Colonic mucosa (tissue), 4 donors: Measurements from ENCODE around the gene SLC7A5. TPM values are rescaled to one million over a fixed set of nuclear protein-coding genes. Genes with fewer than 3 reads are reported as not detected.
"Not testable (repeated sequence)": the region's sequence is repeated elsewhere in the genome, so short reads cannot be mapped to it uniquely, and the experiment has no call there.

Experiments
- DNase-seq: peaks from one replicate; pipeline ENCODE4 v3.0.0-alpha.2; 2020
- H3K27ac ChIP-seq: fragments of 200-600 bp; one replicate; pipeline ENCODE4 v1.8.0; 2021
- H3K27me3 ChIP-seq: fragments of 200-600 bp; one replicate; pipeline ENCODE4 v1.8.0; 2021
- H3K36me3 ChIP-seq: fragments of 200-600 bp; one replicate; pipeline ENCODE4 v1.8.0; 2021
- H3K4me1 ChIP-seq: fragments of 200-600 bp; one replicate; pipeline ENCODE4 v1.8.0; 2021; ENCODE audit warnings: mild to moderate bottlenecking
- H3K4me3 ChIP-seq: fragments of 200-600 bp; one replicate; pipeline ENCODE4 v1.8.0; 2021
- H3K9ac ChIP-seq, 2 donors: one replicate each; pipeline ENCODE4 v1.7.0; 2013; ENCODE audit warnings: control low read depth in 2 of 2, low read depth in 2 of 2, low read length in 2 of 2
- H3K9me3 ChIP-seq: fragments of 200-600 bp; one replicate; pipeline ENCODE4 v1.8.0; 2021
- intact Hi-C: fragments of 100-400 bp; cut with DNase I; formaldehyde crosslinking; loops from one replicate; pipeline ENCODE4 v1.14.1; 2022
- total RNA-seq, 2 donors: library from RNA; stranded (reverse); fragmentation: NEBNext Ultra II Directional in 1 of 2; extraction: Animal tissue kit (Norgen Biotek cat#: 25700) in 1 of 2; gene quantifications; one replicate each; pipeline ENCODE4 v1.2.1, GENCODE V29; 2021
- TF ChIP-seq, protein P1 (sequence below): fragments of 200-600 bp; IDR thresholded peaks from one replicate; pipeline ENCODE4 v1.8.0; 2022; ENCODE audit warnings: antibody characterized with exemption, mild to moderate bottlenecking
- donor health status: healthy.
- donor health status: DM: no; HTN: no; CAD: no.
- donor health status: DM: no; HTN: no; CAD: no.

The SLC7A5 gene
- total RNA-seq, 2 donors from 2014 or later: 9.5 to 26.2 TPM

DNA sequence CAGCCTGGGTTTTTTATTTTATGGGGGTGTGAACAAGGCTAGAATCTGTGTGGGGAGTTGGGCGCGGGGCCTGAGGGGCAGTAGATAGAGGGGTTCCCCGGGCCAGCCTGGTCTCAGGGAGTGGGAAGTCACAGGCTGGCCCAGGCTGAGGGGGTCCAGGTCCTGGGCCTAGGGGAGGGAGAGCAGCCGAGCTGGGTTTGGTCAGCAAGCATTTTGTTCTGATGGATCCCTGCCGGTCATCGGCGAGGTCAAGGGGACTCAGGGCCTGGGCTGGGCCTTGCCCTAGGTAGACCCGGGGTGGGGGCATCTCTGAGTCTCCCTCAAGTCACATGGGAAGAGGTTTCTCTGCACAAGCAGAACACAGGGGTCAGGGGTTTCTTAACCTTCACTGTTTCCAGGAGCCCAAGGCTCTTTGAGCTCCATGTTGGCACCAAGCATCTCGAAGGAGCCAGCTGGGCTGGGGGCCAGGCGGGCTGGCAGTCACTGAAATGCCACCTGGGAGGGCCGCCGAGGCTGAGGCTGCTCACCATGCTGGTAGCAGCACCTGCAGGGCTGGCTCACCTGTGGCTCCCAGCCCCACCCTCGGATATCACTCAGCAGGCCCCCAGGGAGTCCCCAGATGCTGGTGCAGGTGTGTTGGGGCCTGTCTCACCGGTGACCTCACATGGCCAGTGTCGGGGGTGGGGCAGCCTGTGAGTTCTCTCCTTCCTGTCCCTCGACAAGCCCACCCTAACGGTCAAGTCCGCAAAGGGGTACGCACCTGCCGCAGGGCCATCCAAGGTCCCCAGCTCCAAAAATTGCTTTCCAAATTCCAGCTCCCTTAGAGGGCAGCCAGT, 41.0 kb downstream of the SLC7A5 start:
- TF ChIP-seq, protein P1, sequence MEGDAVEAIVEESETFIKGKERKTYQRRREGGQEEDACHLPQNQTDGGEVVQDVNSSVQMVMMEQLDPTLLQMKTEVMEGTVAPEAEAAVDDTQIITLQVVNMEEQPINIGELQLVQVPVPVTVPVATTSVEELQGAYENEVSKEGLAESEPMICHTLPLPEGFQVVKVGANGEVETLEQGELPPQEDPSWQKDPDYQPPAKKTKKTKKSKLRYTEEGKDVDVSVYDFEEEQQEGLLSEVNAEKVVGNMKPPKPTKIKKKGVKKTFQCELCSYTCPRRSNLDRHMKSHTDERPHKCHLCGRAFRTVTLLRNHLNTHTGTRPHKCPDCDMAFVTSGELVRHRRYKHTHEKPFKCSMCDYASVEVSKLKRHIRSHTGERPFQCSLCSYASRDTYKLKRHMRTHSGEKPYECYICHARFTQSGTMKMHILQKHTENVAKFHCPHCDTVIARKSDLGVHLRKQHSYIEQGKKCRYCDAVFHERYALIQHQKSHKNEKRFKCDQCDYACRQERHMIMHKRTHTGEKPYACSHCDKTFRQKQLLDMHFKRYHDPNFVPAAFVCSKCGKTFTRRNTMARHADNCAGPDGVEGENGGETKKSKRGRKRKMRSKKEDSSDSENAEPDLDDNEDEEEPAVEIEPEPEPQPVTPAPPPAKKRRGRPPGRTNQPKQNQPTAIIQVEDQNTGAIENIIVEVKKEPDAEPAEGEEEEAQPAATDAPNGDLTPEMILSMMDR: no peak
- Histone ChIP-seq H3K36me3 (no peaks in the 10 kb centered on the region), H3K27ac (no peak overlapping the region), H3K27me3 (no peaks in the 10 kb centered on the region), H3K9me3 (no peaks in the 10 kb centered on the region), H3K4me1 (no peaks in the 10 kb centered on the region), H3K4me3 (no peak overlapping the region), H3K9ac (no peak overlapping the region)
- DNase-seq: no peak
- intact Hi-C loops: no loop called here

DNA sequence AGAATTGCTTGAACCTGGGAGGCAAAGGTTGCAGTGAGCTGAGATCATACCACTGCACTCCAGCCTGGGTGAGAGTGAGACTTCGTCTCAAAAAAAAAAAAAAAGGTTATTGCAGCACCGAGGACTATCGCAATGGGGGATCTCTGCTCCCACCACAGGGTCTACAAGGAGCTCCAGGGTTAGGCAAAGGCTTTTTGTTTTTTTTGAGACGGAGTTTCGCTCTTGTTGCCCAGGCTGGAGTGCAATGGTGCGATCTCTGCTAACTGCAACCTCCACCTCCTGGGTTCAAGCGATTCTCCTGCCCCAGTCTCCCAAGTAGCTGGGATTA, 41.8 kb downstream of the SLC7A5 start:
- H3K4me3 ChIP-seq, H3K9me3 ChIP-seq, H3K9ac ChIP-seq, DNase-seq, H3K36me3 ChIP-seq, intact Hi-C loops, H3K4me1 ChIP-seq, H3K27me3 ChIP-seq, H3K27ac ChIP-seq: not testable (repeated sequence)

DNA sequence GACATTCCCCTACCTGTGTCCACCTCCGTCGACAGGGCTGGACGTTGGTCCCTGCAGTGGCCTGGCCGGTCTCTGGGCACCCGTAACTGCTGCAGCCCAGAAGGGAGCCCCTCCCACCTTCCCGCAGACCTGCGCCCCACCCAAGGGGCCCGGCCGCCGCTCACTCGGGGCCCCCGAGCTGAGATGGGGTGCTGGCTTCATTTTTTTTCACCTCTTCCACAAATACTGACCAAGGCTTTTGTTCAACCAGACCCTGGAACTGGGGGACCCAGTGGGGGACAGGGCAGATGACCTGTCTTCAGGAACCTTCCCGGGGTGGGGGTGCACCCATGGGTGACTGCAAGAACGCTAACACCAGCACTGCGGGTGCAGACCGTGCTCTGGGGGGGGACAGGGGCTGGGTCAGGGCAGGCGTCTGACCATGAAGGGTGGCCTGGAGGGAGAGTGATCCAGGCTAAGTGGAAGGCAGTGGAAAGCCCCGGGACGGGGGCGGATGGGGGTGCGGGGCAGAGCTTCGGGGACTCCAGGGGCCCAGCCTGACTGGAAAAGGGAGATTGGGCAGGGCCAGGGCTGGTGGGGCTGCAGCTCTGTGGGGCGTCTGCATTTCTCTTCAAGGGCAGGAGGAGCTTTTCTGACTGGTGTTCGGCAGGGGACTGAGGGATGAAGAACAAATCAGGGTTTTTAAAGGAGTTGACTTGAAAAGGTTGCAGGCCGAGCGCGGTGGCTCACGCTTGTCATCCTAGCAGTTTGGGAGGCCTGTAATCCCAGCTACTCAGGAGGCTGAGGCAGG, 42.3 kb downstream of the SLC7A5 start:
- Histone ChIP-seq H3K4me3 (no peak overlapping the region), H3K4me1 (no peaks in the 10 kb centered on the region), H3K36me3 (no peaks in the 10 kb centered on the region), H3K9me3 (no peaks in the 10 kb centered on the region), H3K27me3 (no peaks in the 10 kb centered on the region), H3K27ac (no peak overlapping the region), H3K9ac (no peak overlapping the region)
- intact Hi-C loops: no loop called here
- no peak for DNase-seq
- TF ChIP-seq, protein P1: no peak

DNA sequence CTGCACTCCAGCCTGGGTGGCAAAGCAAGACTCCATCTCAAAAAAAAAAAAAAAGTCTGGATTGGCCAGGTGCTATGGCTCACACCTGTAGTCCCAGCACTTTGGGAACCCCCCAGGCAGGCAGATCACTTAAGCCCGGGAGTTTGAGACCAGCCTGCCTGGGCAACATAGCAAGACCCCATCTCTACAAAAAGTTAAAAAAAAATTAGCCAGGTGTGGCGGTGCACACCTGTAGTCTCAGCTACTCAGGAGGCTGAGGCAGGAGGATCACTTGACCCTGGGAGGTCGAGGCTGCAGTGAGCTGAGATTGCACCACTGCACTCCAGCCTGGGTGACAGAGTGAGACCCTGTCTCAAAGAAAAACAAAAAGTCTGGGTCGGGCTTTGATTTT, 42.9 kb downstream of the SLC7A5 start:
- H3K36me3 ChIP-seq, intact Hi-C loops, H3K4me1 ChIP-seq, H3K4me3 ChIP-seq, H3K27me3 ChIP-seq, H3K27ac ChIP-seq, H3K9me3 ChIP-seq, DNase-seq, H3K9ac ChIP-seq: not testable (repeated sequence)

DNA sequence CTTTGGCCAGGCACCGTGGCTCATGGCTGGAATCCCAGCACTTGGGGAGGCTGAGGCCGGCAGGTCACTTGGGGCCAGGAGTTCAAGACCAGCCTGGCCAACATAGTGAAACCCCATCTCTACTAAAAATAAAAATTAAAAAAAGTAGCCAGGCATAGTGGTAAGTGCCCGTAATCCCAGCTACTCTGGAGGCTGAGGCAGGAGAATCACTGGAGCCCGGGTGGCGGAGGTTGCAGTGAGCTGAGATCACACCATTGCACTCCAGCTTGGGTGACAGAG, 43.5 kb downstream of the SLC7A5 start:
- DNase-seq, H3K36me3 ChIP-seq, H3K4me1 ChIP-seq, H3K27ac ChIP-seq, intact Hi-C loops, H3K9ac ChIP-seq, H3K9me3 ChIP-seq, H3K4me3 ChIP-seq, H3K27me3 ChIP-seq: not testable (repeated sequence)

DNA sequence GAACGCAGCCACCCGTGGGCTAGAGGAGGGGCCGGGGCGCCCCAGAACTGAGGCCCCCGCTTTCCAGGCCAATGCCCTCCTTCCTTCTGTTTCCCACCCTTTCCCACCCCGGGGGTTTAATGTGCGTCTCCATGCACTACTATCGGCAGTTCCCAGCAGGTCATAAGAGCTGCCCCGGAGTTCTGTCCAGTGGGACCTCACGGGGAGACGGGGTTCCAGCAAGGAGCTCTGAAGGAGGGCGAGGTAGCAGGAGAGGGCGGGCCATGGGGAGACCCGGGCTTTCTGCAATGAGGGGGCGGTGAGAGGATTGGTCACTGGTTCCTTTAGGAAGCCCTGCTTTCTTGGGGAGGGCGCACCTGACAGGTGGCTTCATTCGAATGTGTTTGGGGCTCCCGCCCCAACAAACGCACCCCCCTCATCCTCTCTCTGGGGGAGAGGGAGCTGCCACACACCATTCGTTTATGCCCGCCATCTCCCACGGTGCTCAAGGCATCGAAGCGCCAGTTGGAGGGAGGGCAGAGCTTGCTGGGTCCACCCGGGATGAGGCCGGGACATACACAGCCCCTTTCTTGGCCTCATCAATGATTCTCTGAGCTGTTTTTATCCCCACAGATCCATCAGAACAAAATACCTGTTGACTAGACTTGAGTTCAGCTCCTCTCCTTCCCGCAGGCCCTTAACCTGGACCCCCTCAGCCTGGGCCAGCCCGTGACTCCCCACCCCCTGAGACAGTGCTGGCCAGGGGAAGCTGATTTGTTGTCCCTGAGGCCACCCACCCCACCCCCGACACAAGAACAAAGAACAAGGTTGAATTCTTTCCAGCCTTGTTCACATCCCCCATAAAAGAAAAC, 44.1 kb downstream of the SLC7A5 start:
- Histone ChIP-seq H3K36me3 (no peaks in the 10 kb centered on the region), H3K9ac (no peak overlapping the region), H3K9me3 (no peaks in the 10 kb centered on the region), H3K27ac (no peak overlapping the region), H3K4me3 (no peak overlapping the region), H3K27me3 (no peaks in the 10 kb centered on the region), H3K4me1 (no peaks in the 10 kb centered on the region)
- no peak for DNase-seq
- TF ChIP-seq, protein P1: no peak
- intact Hi-C loops: no loop called here
